GM15510 (cell line): ENCODE data around the gene CCP110.

Experiments used
- POLR2A ChIP-seq: IDR thresholded peaks from 3 replicates; pipeline ENCODE4 v1.6.1; 2011; ENCODE audit warnings: borderline replicate concordance; ENCODE audit not compliant: insufficient read length; ENCODE audit errors: extremely low read depth

The CCP110 gene

GRCh38 chr16:19599968-19600716, 76.4 kb downstream of the CCP110 start:
- TF ChIP-seq POLR2A, result no peak

GRCh38 chr16:19601083-19601976, 77.6 kb downstream of the CCP110 start:
- TF ChIP-seq POLR2A, result no peak
